Heart right ventricle (tissue), 16 donors: ENCODE results near the gene AMN. TPM values are rescaled to one million over a fixed set of nuclear protein-coding genes. Genes with fewer than 3 reads are reported as not detected.

Experiments used
- ATAC-seq, 8 donors: fragments of 200-7000 bp; cut with Tn5 transposase; one replicate each; pipeline ENCODE4 v1.9.1; 2020; ENCODE audit warnings: mild to moderate bottlenecking in 8 of 8, moderate library complexity in 8 of 8, moderate number of reproducible peaks in 1 of 8
- DNase-seq, 2 donors: peaks; one replicate each; pipeline ENCODE4 v3.0.0-alpha.2; 2020
- H3K27ac ChIP-seq, 10 donors: fragments of 200-600 bp; sonication (generic) in 2 of 10; one replicate each; pipeline versions ENCODE4 v1.5.0 to v1.8.0; 2020 to 2022; ENCODE audit warnings: mild to moderate bottlenecking in 3 of 10
- H3K27me3 ChIP-seq, 7 donors: fragments of 200-600 bp; one replicate each; pipeline ENCODE4 v1.8.0; 2021 to 2022; ENCODE audit warnings: mild to moderate bottlenecking in 2 of 7
- H3K36me3 ChIP-seq, 9 donors: fragments of 200-600 bp; sonication (generic) in 1 of 9; one replicate each; pipeline versions ENCODE4 v1.5.0 to v1.8.0; 2020 to 2022; ENCODE audit warnings: mild to moderate bottlenecking in 2 of 9
- H3K4me1 ChIP-seq, 9 donors: fragments of 200-600 bp; sonication (generic) in 1 of 9; one replicate each; pipeline versions ENCODE4 v1.5.0 to v1.8.0; 2020 to 2022; ENCODE audit warnings: mild to moderate bottlenecking in 4 of 9
- H3K4me3 ChIP-seq, 10 donors: fragments of 200-600 bp; sonication (generic) in 2 of 10; one replicate each; pipeline versions ENCODE4 v1.5.0 to v1.8.0; 2020 to 2022; ENCODE audit warnings: mild to moderate bottlenecking in 7 of 10, moderate library complexity in 2 of 10
- H3K9me3 ChIP-seq, 11 donors: fragments of 200-600 bp in 10 of 11; sonication (generic) in 2 of 11; one replicate each; pipeline versions ENCODE4 v1.5.0 to v1.8.0; 2013 to 2022; ENCODE audit warnings: mild to moderate bottlenecking in 2 of 11, control low read depth in 1 of 11, moderate library complexity in 1 of 11
- CTCF ChIP-seq, 9 donors: fragments of 200-600 bp; sonication (generic) in 2 of 9; IDR thresholded peaks; one replicate each; pipeline versions ENCODE4 v1.5.0 to v1.8.0; 2021 to 2022; ENCODE audit warnings: antibody characterized with exemption in 9 of 9, mild to moderate bottlenecking in 5 of 9, moderate library complexity in 1 of 9
- WGBS, 2 donors: extraction: QIAGEN DNeasy Blood & Tissue Kit; methylation state at CpG; one replicate each; pipeline ENCODE4 v1.1.7; 2013; ENCODE audit warnings: inconsistent platforms in 1 of 2; 5-methylcytosine and 5-hydroxymethylcytosine counted together
- intact Hi-C, 10 donors: fragments of 100-400 bp; cut with DNase I; formaldehyde crosslinking; loops; one replicate each; pipeline versions ENCODE4 v1.11.1 to v1.14.2; 2022
- polyA plus RNA-seq, 2 donors: library from polyadenylated mRNA; stranded (reverse); fragments of 200-250 nt; gene quantifications; one replicate each; pipeline ENCODE4 v1.2.3, GENCODE V29; 2013
- total RNA-seq, 10 donors: library from RNA; stranded (reverse); fragmentation: NEBNext Ultra II Directional in 3 of 10; extraction: Animal tissue kit (Norgen Biotek cat#: 25700) in 3 of 10; gene quantifications; one replicate each; pipeline versions ENCODE4 v1.2.1 to v1.2.4, GENCODE V29; 2021 to 2023
- donor health status: Arrhythmogenic right ventricular cardiomyopathy.
- donor health status: ischemic (EF 13 %, LVEDD 7.1; RV severe dilation, severe dysfunction).
- donor health status: healthy with polysubstance abuse.
- donor health status: DM: no; HTN: yes; CAD: no.
- donor health status: DM: no; HTN: no; CAD: no.
- donor health status: ischemic (EF 25% LVEDD 6.9; RV normal size, moderate dysfunction).
- donor health status: ischemic (EF 25% LVEDD 5.7; RV mildly dilated, moderate dysfunction).
- donor health status: healthy.
- donor health status: DM: yes; HTN: yes; CAD: no.
- donor health status: Ischemic cardiomyopathy.
- donor health status: ischemic (EF 35%, LVEDD 5.7; RV mildly dilated, moderate dysfunction).
- donor health status: nonischemic (EF 11% LVEDD 7.7; RV severe dilation, severe dysfunction).
- donor health status: DM: yes; HTN: yes; CAD: no.
- donor health status: PGD.
- donor health status: ischemic (EF 29% LVEDD 5.4; RV normal size, mild dysfunction).
- donor health status: nonischemic (EF 23%, LVEDD 6.1; RV moderate dilation, normal function).

AMN gene
- total and polyA plus RNA-seq, 12 donors, result 0.15 to 0.40 (median 0.17) TPM; not detected in 9

GRCh38 chr14:102917056-102917385, 5.4 kb upstream of the AMN start:
- TF ChIP-seq CTCF (IDR thresholded peaks at IDR 0.05), result no peak
- H3K9me3 ChIP-seq, result no peaks in the 10 kb centered on the region

GRCh38 chr14:102917469-102918211, 4.8 kb upstream of the AMN start:
- DNase-seq (peak; percentile 49 to 63), ATAC-seq (peak in 5 of 8 donors; percentile 35 to 63 (median 46))
- peak; percentile 24 to 74 (median 67) for TF ChIP-seq CTCF (IDR thresholded peaks at IDR 0.05)
- peaks cover 0 to 3% (median under 1%) of the 10 kb centered on the region in 9 donors for H3K4me1 ChIP-seq
- WGBS, 2 donors, result 32 to 37% methylated on average over 12 of the region's 12 CpGs
- no peaks in the 10 kb centered on the region for H3K9me3 ChIP-seq
- H3K27me3 ChIP-seq, result peaks cover 0 to 17% (median 9%) of the 10 kb centered on the region in 7 donors
- H3K27ac ChIP-seq, result no peak overlapping the region
- H3K36me3 ChIP-seq, result no peaks in the 10 kb centered on the region
- intact Hi-C loops, result loop anchor here in 8 of 10 donors (5.0 to 10.0 kb wide), 6 partner anchors 140 to 390 kb away; partner anchors contain the start of gene TRAF3 (in 6 of the 8)
- no peak overlapping the region for H3K4me3 ChIP-seq

More at GRCh38 chr14:102917056-102917385, 5.4 kb upstream of the AMN start:
- 93 to 95% methylated on average over 6 of the region's 6 CpGs for WGBS, 2 donors
- no peaks in the 10 kb centered on the region for H3K4me1 ChIP-seq
- DNase-seq, result no peak
- ATAC-seq, result no peak
- H3K27me3 ChIP-seq, result peaks cover 0 to 11% (median 3%) of the 10 kb centered on the region in 7 donors
- intact Hi-C loops, result loop anchor here in 8 of 10 donors (5.0 to 10.0 kb wide), 6 partner anchors 140 to 390 kb away; partner anchors contain the start of gene TRAF3 (in 6 of the 8)
- H3K27ac ChIP-seq, result no peak overlapping the region
- no peak overlapping the region for H3K4me3 ChIP-seq
- peaks cover 0 to 4% (median 0%) of the 10 kb centered on the region in 9 donors for H3K36me3 ChIP-seq

GRCh38 chr14:102918438-102918837, 4.0 kb upstream of the AMN start:
- Histone ChIP-seq H3K27me3 (peaks cover 3 to 25% (median 17%) of the 10 kb centered on the region in 7 donors), H3K9me3 (no peaks in the 10 kb centered on the region), H3K4me3 (no peak overlapping the region), H3K36me3 (no peaks in the 10 kb centered on the region), H3K4me1 (peaks cover 0 to 11% (median 8%) of the 10 kb centered on the region in 9 donors), H3K27ac (no peak overlapping the region)
- DNase-seq (no peak), ATAC-seq (no peak)
- TF ChIP-seq CTCF (IDR thresholded peaks at IDR 0.05), result no peak
- intact Hi-C loops, result loop anchor here in 8 of 10 donors (5.0 to 10.0 kb wide), 6 partner anchors 141 to 391 kb away; partner anchors contain the start of gene TRAF3 (in 6 of the 8)
- WGBS, 2 donors, result 58% methylated on average over 2 of the region's 2 CpGs

GRCh38 chr14:102920273-102920997, 2.0 kb upstream of the AMN start:
- no peaks in the 10 kb centered on the region for H3K36me3 ChIP-seq
- intact Hi-C loops, result loop anchor here in 1 of 10 donors (5.0 kb wide), 1 partner anchor 223 kb away; no protein-coding TSS in a partner anchor
- H3K9me3 ChIP-seq, result no peaks in the 10 kb centered on the region
- no peak overlapping the region for H3K4me3 ChIP-seq
- whole genome bisulfite sequencing, 2 donors, result 96 to 98% methylated on average over 5 of the region's 5 CpGs
- H3K4me1 ChIP-seq, result peaks cover 0 to 17% (median 12%) of the 10 kb centered on the region in 9 donors
- no peak overlapping the region for H3K27ac ChIP-seq
- H3K27me3 ChIP-seq, result peaks cover 8 to 45% (median 37%) of the 10 kb centered on the region in 7 donors
- TF ChIP-seq CTCF (IDR thresholded peaks at IDR 0.05), result no peak
- DNase-seq (no peak), ATAC-seq (no peak)
